Ascending aorta (tissue), 2 donors: ENCODE measurements around the gene MYZAP. TPM values are rescaled to one million over a fixed set of nuclear protein-coding genes. Genes with fewer than 3 reads are reported as not detected.

Experiments
- DNase-seq, 2 donors: peaks; one replicate each; pipeline ENCODE4 v3.0.0-alpha.2; 2019; ENCODE audit warnings: low spot score in 2 of 2
- H3K27ac ChIP-seq, 2 donors: fragments of 200-600 bp; sonication (generic); one replicate each; pipeline ENCODE4 v1.5.1; 2016 to 2017; ENCODE audit warnings: mild to moderate bottlenecking in 1 of 2
- H3K27me3 ChIP-seq: fragments of 200-600 bp; sonication (generic); one replicate; pipeline ENCODE4 v1.5.1; 2017
- H3K36me3 ChIP-seq, 2 donors: fragments of 200-600 bp; sonication (generic); one replicate each; pipeline ENCODE4 v1.5.1; 2016
- H3K4me1 ChIP-seq, 2 donors: fragments of 200-600 bp; sonication (generic); one replicate each; pipeline ENCODE4 v1.5.1; 2016 to 2017; ENCODE audit warnings: mild to moderate bottlenecking in 1 of 2
- H3K4me3 ChIP-seq, 2 donors: fragments of 200-600 bp; sonication (generic); one replicate each; pipeline ENCODE4 v1.5.1; 2016 to 2017; ENCODE audit warnings: mild to moderate bottlenecking in 1 of 2
- H3K9me3 ChIP-seq, 2 donors: fragments of 200-600 bp; sonication (generic); one replicate each; pipeline ENCODE4 v1.5.1; 2016
- intact Hi-C: fragments of 100-400 bp; cut with DNase I; formaldehyde crosslinking; loops from one replicate; pipeline ENCODE4 v1.15.1; 2023
- total RNA-seq: library from RNA; depleted of rRNA; stranded (reverse); fragments of >200 nt; gene quantifications from one replicate; pipeline ENCODE4 v1.1.0, GENCODE V29; 2016
- TF ChIP-seq, protein P1 (sequence below), 3 experiments: fragments of 200-600 bp in 2 of 3; fragments of 450-650 bp in 1 of 3; sonication (generic) in 2 of 3; IDR thresholded peaks; one replicate each; pipeline ENCODE4 v1.5.1; 2016 to 2019; ENCODE audit warnings: antibody characterized with exemption in 3 of 3, mild to moderate bottlenecking in 1 of 3, moderate library complexity in 1 of 3

Gene MYZAP
- total RNA-seq, 1 donor from 2014 or later = 7.6 TPM

DNA sequence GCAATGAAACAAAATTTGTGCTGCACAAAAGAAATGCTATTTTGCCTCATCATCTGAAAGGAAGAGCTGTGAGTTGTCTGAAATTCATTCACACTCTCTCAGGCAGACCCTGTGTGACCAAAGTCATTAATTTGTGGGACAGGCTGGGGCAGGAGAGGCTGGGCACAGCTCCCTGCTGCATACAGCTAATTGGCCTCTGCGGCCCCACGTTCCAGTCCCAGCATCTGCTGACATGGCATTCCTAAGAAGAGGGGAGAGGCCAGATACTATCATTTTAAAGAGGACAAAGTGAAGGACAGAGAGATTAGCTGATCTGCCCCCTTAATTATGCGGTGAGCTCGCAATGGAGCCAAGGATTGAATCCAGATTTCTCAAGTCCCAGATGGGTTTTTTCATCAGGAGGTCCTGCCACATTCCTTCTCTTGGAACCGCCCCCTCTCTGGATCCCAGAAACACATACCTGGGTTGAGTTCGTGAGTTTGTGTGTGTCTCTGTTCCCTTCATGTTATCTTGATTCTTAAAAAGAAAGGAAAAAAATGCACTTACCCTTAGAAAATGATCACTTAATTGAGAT, 139.9 kb downstream of the MYZAP start:
- no peaks in the 10 kb centered on the region for H3K27me3 ChIP-seq
- no peak overlapping the region for H3K4me3 ChIP-seq
- DNase-seq = no peak
- intact Hi-C loops = loop anchor here (5.0 kb wide), 1 partner anchor 64 kb away; no protein-coding TSS in a partner anchor
- H3K9me3 ChIP-seq = no peaks in the 10 kb centered on the region
- no peak overlapping the region for H3K27ac ChIP-seq
- TF ChIP-seq, protein P1, sequence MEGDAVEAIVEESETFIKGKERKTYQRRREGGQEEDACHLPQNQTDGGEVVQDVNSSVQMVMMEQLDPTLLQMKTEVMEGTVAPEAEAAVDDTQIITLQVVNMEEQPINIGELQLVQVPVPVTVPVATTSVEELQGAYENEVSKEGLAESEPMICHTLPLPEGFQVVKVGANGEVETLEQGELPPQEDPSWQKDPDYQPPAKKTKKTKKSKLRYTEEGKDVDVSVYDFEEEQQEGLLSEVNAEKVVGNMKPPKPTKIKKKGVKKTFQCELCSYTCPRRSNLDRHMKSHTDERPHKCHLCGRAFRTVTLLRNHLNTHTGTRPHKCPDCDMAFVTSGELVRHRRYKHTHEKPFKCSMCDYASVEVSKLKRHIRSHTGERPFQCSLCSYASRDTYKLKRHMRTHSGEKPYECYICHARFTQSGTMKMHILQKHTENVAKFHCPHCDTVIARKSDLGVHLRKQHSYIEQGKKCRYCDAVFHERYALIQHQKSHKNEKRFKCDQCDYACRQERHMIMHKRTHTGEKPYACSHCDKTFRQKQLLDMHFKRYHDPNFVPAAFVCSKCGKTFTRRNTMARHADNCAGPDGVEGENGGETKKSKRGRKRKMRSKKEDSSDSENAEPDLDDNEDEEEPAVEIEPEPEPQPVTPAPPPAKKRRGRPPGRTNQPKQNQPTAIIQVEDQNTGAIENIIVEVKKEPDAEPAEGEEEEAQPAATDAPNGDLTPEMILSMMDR (IDR thresholded peaks at IDR 0.05) = no peak
- no peaks in the 10 kb centered on the region for H3K36me3 ChIP-seq
- no peaks in the 10 kb centered on the region for H3K4me1 ChIP-seq

DNA sequence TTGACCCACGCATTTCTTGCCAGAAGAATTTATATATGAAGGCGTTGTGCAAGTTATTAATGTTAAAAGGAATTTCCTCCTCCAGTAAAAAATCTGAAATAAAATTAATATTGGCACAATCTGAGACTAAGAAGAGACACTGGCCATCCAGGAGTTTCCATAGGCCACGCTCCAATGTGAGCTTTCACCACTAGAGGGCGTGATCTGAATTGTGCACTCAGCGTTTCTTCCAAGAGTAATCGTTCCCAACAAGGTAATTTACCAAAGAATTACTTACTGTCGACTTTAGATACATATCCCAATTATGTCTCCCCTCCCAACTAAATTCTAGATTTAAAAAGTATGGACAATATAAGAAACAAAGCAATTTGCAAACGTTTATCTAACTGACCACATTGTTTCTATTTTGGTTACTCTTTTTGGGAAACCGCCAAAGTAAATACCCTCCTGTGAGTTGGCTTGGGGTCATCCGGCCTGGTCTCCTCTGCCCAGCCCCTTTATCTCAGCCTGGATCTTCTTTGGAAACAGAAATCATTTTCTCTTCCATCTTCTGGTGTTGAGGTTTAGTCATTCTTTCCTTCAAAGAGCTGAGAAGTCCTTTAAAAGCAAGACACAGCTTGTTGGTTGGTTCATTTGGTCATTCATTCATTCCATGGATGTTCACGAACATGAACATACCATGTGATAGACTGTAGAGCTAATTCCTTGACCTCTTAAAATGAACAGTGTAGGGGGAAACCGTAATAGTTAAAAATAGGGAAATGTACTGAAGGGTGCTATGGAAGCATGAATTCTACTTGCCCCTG, 141.0 kb downstream of the MYZAP start:
- H3K4me3 ChIP-seq = no peak overlapping the region
- intact Hi-C loops = loop anchor here (5.0 kb wide), 1 partner anchor 65 kb away; no protein-coding TSS in a partner anchor
- no peaks in the 10 kb centered on the region for H3K4me1 ChIP-seq
- H3K36me3 ChIP-seq = no peaks in the 10 kb centered on the region
- TF ChIP-seq, protein P1 (IDR thresholded peaks at IDR 0.05) = peak; percentile 36 to 72 (median 72)
- H3K27me3 ChIP-seq = no peaks in the 10 kb centered on the region
- no peaks in the 10 kb centered on the region for H3K9me3 ChIP-seq
- DNase-seq = peak in 1 of 2 donors; percentile 70
- H3K27ac ChIP-seq = no peak overlapping the region

DNA sequence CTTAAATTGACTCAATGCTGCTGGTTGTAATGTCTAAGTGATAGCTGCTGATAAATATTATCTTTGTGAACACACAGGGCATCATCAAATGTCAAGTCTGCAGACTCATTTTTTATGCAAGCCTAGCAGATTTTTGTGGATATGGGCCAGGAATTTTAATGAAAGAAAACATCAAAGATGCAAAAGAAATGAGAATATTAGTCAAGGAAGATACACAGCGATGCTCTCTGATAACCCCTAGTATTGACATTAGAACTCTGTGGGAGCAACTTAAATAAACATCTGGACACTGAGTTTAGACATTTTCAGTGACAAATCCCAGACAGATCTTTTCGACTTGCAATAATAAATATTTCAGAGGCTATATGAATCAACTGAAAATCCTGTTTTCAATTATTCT, 143.2 kb downstream of the MYZAP start:
- Histone ChIP-seq H3K4me3 (no peak overlapping the region), H3K27me3 (no peaks in the 10 kb centered on the region), H3K4me1 (no peaks in the 10 kb centered on the region), H3K27ac (no peak overlapping the region), H3K9me3 (no peaks in the 10 kb centered on the region), H3K36me3 (no peaks in the 10 kb centered on the region)
- no peak for DNase-seq
- intact Hi-C loops = loop anchor here (5.0 kb wide), 1 partner anchor 68 kb away; no protein-coding TSS in a partner anchor
- TF ChIP-seq, protein P1 (IDR thresholded peaks at IDR 0.05) = no peak

Other genes starting within 250 kb of the MYZAP start
- gene CGNL1, start 215.4 kb upstream of the MYZAP start, total RNA-seq = 3.5 TPM
- 24.9 TPM for gene POLR2M, start 114.8 kb downstream of the MYZAP start, total RNA-seq